ENCODE measurements around the gene EIF3L.
"Not testable (repeated sequence)": the region's sequence is repeated elsewhere in the genome, so short reads cannot be mapped to it uniquely, and the experiment has no call there.

DNA sequence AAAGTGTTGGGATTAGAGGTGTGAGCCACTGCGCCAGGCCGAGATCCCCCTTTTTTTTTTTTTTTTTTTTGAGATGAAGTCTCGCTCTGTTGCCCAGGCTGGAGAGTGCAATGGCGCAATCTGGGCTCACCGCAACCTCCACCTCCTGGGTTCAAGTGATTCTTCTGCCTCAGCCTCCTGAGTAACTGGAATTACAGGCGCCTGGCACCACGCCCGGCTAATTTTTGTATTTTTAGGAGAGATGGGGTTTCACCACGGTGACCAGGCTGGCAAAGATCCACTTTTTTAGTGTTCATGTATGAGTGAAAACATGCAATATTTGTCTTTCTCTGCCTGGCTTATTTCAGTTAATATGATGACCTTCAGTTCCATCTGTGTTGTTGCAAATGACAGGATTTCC, 49.2 kb upstream of the EIF3L start:
- not testable (repeated sequence) for TF ChIP-seq POLR2A (conservative IDR thresholded peaks at IDR 0.05); SAFB2 (IDR thresholded peaks at IDR 0.05; ENCODE audit: borderline replicate concordance, low read depth, low read length, severe bottlenecking); POLR2AphosphoS5 (IDR thresholded peaks at IDR 0.05; ENCODE audit: control insufficient read depth, insufficient read depth, low read depth, low read length); CEBPG (CRISPR knock-in tag; IDR thresholded peaks at IDR 0.05); CEBPG (tag; conservative IDR thresholded peaks at IDR 0.05 in 1 of 2, IDR thresholded peaks at IDR 0.05 in 1 of 2); RAD21 (CRISPR knock-in tag; conservative IDR thresholded peaks at IDR 0.05 in 1 of 2, IDR thresholded peaks at IDR 0.05 in 1 of 2); ZBTB7A (IDR thresholded peaks at IDR 0.05; ENCODE audit: borderline replicate concordance, control insufficient read depth, low read depth, low read length); RFX5 (IDR thresholded peaks at IDR 0.05; ENCODE audit: low read depth, low read length); MECOM (CRISPR knock-in tag; IDR thresholded peaks at IDR 0.05)
- TF ChIP-seq, protein P1, sequence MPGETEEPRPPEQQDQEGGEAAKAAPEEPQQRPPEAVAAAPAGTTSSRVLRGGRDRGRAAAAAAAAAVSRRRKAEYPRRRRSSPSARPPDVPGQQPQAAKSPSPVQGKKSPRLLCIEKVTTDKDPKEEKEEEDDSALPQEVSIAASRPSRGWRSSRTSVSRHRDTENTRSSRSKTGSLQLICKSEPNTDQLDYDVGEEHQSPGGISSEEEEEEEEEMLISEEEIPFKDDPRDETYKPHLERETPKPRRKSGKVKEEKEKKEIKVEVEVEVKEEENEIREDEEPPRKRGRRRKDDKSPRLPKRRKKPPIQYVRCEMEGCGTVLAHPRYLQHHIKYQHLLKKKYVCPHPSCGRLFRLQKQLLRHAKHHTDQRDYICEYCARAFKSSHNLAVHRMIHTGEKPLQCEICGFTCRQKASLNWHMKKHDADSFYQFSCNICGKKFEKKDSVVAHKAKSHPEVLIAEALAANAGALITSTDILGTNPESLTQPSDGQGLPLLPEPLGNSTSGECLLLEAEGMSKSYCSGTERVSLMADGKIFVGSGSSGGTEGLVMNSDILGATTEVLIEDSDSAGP (CRISPR knock-in tag; IDR thresholded peaks at IDR 0.05): not testable (repeated sequence)
- TF ChIP-seq, protein P2, sequence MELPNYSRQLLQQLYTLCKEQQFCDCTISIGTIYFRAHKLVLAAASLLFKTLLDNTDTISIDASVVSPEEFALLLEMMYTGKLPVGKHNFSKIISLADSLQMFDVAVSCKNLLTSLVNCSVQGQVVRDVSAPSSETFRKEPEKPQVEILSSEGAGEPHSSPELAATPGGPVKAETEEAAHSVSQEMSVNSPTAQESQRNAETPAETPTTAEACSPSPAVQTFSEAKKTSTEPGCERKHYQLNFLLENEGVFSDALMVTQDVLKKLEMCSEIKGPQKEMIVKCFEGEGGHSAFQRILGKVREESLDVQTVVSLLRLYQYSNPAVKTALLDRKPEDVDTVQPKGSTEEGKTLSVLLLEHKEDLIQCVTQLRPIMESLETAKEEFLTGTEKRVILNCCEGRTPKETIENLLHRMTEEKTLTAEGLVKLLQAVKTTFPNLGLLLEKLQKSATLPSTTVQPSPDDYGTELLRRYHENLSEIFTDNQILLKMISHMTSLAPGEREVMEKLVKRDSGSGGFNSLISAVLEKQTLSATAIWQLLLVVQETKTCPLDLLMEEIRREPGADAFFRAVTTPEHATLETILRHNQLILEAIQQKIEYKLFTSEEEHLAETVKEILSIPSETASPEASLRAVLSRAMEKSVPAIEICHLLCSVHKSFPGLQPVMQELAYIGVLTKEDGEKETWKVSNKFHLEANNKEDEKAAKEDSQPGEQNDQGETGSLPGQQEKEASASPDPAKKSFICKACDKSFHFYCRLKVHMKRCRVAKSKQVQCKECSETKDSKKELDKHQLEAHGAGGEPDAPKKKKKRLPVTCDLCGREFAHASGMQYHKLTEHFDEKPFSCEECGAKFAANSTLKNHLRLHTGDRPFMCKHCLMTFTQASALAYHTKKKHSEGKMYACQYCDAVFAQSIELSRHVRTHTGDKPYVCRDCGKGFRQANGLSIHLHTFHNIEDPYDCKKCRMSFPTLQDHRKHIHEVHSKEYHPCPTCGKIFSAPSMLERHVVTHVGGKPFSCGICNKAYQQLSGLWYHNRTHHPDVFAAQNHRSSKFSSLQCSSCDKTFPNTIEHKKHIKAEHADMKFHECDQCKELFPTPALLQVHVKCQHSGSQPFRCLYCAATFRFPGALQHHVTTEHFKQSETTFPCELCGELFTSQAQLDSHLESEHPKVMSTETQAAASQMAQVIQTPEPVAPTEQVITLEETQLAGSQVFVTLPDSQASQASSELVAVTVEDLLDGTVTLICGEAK (IDR thresholded peaks at IDR 0.05): not testable (repeated sequence)
- TF ChIP-seq, protein P2 (CRISPR knock-in tag; IDR thresholded peaks at IDR 0.05): not testable (repeated sequence)
- TF ChIP-seq, protein P3, sequence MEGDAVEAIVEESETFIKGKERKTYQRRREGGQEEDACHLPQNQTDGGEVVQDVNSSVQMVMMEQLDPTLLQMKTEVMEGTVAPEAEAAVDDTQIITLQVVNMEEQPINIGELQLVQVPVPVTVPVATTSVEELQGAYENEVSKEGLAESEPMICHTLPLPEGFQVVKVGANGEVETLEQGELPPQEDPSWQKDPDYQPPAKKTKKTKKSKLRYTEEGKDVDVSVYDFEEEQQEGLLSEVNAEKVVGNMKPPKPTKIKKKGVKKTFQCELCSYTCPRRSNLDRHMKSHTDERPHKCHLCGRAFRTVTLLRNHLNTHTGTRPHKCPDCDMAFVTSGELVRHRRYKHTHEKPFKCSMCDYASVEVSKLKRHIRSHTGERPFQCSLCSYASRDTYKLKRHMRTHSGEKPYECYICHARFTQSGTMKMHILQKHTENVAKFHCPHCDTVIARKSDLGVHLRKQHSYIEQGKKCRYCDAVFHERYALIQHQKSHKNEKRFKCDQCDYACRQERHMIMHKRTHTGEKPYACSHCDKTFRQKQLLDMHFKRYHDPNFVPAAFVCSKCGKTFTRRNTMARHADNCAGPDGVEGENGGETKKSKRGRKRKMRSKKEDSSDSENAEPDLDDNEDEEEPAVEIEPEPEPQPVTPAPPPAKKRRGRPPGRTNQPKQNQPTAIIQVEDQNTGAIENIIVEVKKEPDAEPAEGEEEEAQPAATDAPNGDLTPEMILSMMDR (IDR thresholded peaks at IDR 0.05 in 2 of 3, conservative IDR thresholded peaks at IDR 0.05 in 1 of 3; ENCODE audit: insufficient read depth in 2 of 3, low read depth in 1 of 3, low read length in 3 of 3): not testable (repeated sequence)

All from K562 (cell line).